OCI-LY7 (cell line): ENCODE results near the gene PARD3B. TPM values are rescaled to one million over a fixed set of nuclear protein-coding genes. Genes with fewer than 3 reads are reported as not detected.

Source experiments
- BruUV-seq: library from RNA; stranded (reverse); fragments of 400-500 nt; replicated peaks from 2 replicates; lab custom pipeline; 2021; lab: Mats Ljungman, UMichigan
- CTCF ChIA-PET: fragments of 300-600 bp; sonication (Branson Sonifier 250); formaldehyde crosslinking; loops from one replicate; lab custom pipeline; 2022; ENCODE audit warnings: antibody characterized with exemption; ENCODE audit not compliant: unreplicated experiment; lab: Charles Lee
- POLR2A ChIA-PET: fragments of 300-600 bp; sonication (Branson Sonifier 250); formaldehyde crosslinking; loops from one replicate; lab custom pipeline; 2022; ENCODE audit warnings: antibody characterized with exemption; lab: Charles Lee
- DNase-seq: peaks from one replicate; pipeline ENCODE4 v3.0.0-alpha.2; 2015; ENCODE audit warnings: low spot score
- H2AFZ ChIP-seq: fragments of 200-600 bp; sonication (generic), shearing (Covaris generic); 2 replicates; pipeline ENCODE4 v1.6.1; 2014; ENCODE audit warnings: mild to moderate bottlenecking, antibody characterized with exemption, low read length, moderate library complexity
- H3K27ac ChIP-seq: fragments of 200-600 bp; sonication (generic); 2 replicates; pipeline ENCODE4 v1.5.1; 2014; ENCODE audit warnings: mixed run types, low read depth, mild to moderate bottlenecking, moderate library complexity, low read length, inconsistent platforms; ENCODE audit not compliant: poor library complexity, severe bottlenecking
- H3K36me3 ChIP-seq: fragments of 200-600 bp; sonication (generic); 2 replicates; pipeline ENCODE4 v1.6.1; 2014; ENCODE audit warnings: mild to moderate bottlenecking, antibody characterized with exemption, low read length, moderate library complexity, mixed read lengths; ENCODE audit not compliant: insufficient read depth
- H3K4me1 ChIP-seq: fragments of 200-600 bp; sonication (generic); 2 replicates; pipeline ENCODE4 v1.5.1; 2014; ENCODE audit warnings: mild to moderate bottlenecking, low read length; ENCODE audit not compliant: insufficient read depth, poor library complexity, severe bottlenecking
- H3K4me2 ChIP-seq: fragments of 200-600 bp; sonication (generic); 2 replicates; pipeline ENCODE4 v1.6.1; 2014; ENCODE audit warnings: mild to moderate bottlenecking, low read length
- H3K4me3 ChIP-seq: fragments of 200-600 bp; sonication (generic); 2 replicates; pipeline ENCODE4 v1.5.1; 2014; ENCODE audit warnings: mild to moderate bottlenecking, low read depth, low read length; ENCODE audit not compliant: poor library complexity, severe bottlenecking
- H3K79me2 ChIP-seq: fragments of 200-600 bp; sonication (generic); 2 replicates; pipeline ENCODE4 v1.6.1; 2016; ENCODE audit warnings: low read depth, mild to moderate bottlenecking, low read length, moderate library complexity, mixed read lengths; ENCODE audit not compliant: insufficient read depth
- H3K9me2 ChIP-seq: fragments of 200-600 bp; sonication (generic); 2 replicates; pipeline ENCODE4 v1.6.1; 2016; ENCODE audit warnings: mild to moderate bottlenecking, low read length, mixed read lengths; ENCODE audit not compliant: insufficient read depth
- H3K9me3 ChIP-seq: fragments of 200-600 bp; sonication (generic); 2 replicates; pipeline ENCODE4 v1.6.1; 2014; ENCODE audit warnings: mild to moderate bottlenecking, mixed run types, low read length, mixed read lengths
- H4K20me1 ChIP-seq: fragments of 200-600 bp; sonication (generic); 2 replicates; pipeline ENCODE4 v1.6.1; 2014; ENCODE audit warnings: mild to moderate bottlenecking, antibody characterized with exemption, low read length, moderate library complexity, mixed read lengths; ENCODE audit not compliant: insufficient read depth
- CTCF ChIP-seq: fragments of 200-600 bp; sonication (generic); conservative IDR thresholded peaks from 2 replicates; pipeline ENCODE4 v1.5.1; 2014; ENCODE audit warnings: mild to moderate bottlenecking, antibody characterized with exemption, low read length, moderate library complexity, mixed read lengths
- EZH2phosphoT487 ChIP-seq: fragments of 200-600 bp; sonication (generic); IDR thresholded peaks from 2 replicates; pipeline ENCODE4 v1.6.1; 2018; ENCODE audit warnings: low read depth, borderline replicate concordance, mild to moderate bottlenecking, mixed run types, antibody characterized with exemption, low read length, moderate library complexity, mixed read lengths
- intact Hi-C: fragments of 100-400 bp; cut with micrococcal nuclease; formaldehyde crosslinking; loops from one replicate; pipeline ENCODE4 v1.10.0; 2022; ENCODE audit not compliant: unreplicated experiment
- total RNA-seq, 2 experiments: library from RNA; depleted of rRNA in 1 of 2; stranded (reverse); fragments of >200 nt in 1 of 2; shearing (Covaris generic) in 1 of 2; gene quantifications; 2 replicates each; pipeline ENCODE4 v1.2.3, GENCODE V29; 2014 to 2022

Gene PARD3B
- total RNA-seq, 2 experiments from 2014 or later = not detected

GRCh38 chr2:205511221-205511620, 965.9 kb downstream of the PARD3B start:
- Histone ChIP-seq H4K20me1 (no peaks in the 10 kb centered on the region), H3K9me3 (no peaks in the 10 kb centered on the region), H3K4me3 (no peak overlapping the region), H3K4me2 (no peak overlapping the region), H3K4me1 (no peaks in the 10 kb centered on the region), H3K9me2 (no peaks in the 10 kb centered on the region), H3K27ac (no peak overlapping the region), H2AFZ (peak overlapping the region; percentile 48; the same call in 1 of the 2 replicates), H3K79me2 (no peaks in the 10 kb centered on the region), H3K36me3 (no peaks in the 10 kb centered on the region)
- TF ChIP-seq EZH2phosphoT487 (no peak), CTCF (no peak)
- no peak for DNase-seq
- intact Hi-C loops = no loop called here
- POLR2A ChIA-PET = interaction anchor here (1.0 kb wide), 1 partner anchor 35 kb away, joined by 4 read pairs; no protein-coding TSS in a partner anchor
- CTCF ChIA-PET = no interaction called here
- BruUV-seq = no TSS peak

GRCh38 chr2:205511641-205512040, 966.4 kb downstream of the PARD3B start:
- ChIA-PET CTCF (no interaction called here), POLR2A (no interaction called here)
- no peaks in the 10 kb centered on the region for H3K9me3 ChIP-seq
- peak overlapping the region; percentile 48 for H2AFZ ChIP-seq
- no peaks in the 10 kb centered on the region for H3K36me3 ChIP-seq
- no peak overlapping the region for H3K4me2 ChIP-seq
- no peaks in the 10 kb centered on the region for H4K20me1 ChIP-seq
- no peaks in the 10 kb centered on the region for H3K79me2 ChIP-seq
- intact Hi-C loops = no loop called here
- H3K27ac ChIP-seq = no peak overlapping the region
- TF ChIP-seq EZH2phosphoT487 (no peak), CTCF (no peak)
- H3K4me1 ChIP-seq = no peaks in the 10 kb centered on the region
- DNase-seq = no peak
- no peaks in the 10 kb centered on the region for H3K9me2 ChIP-seq
- BruUV-seq = no TSS peak
- no peak overlapping the region for H3K4me3 ChIP-seq

- TF ChIP-seq CTCF = no peak
- BruUV-seq = no TSS peak
- Histone ChIP-seq H3K9me2 (no peaks in the 10 kb centered on the region), H3K9me3 (no peaks in the 10 kb centered on the region), H3K79me2 (no peaks in the 10 kb centered on the region), H3K4me2 (no peak overlapping the region), H3K27ac (no peak overlapping the region), H4K20me1 (no peaks in the 10 kb centered on the region), H2AFZ (no peak overlapping the region), H3K36me3 (no peaks in the 10 kb centered on the region), H3K4me1 (no peaks in the 10 kb centered on the region), H3K4me3 (no peak overlapping the region)
- intact Hi-C loops = no loop called here
- no peak for DNase-seq
- ChIA-PET POLR2A (no interaction called here), CTCF (no interaction called here)
Measured at GRCh38 chr2:205520311-205520710, 975.0 kb downstream of the PARD3B start.
